Choroid plexus epithelial cell (primary cell): ENCODE measurements around the gene PCDHGC4.

Experiments used
- DNase-seq: peaks from one replicate; pipeline ENCODE4 v3.0.0-alpha.2; 2010; ENCODE audit warnings: low read depth
- H3K4me3 ChIP-seq: 2 replicates; pipeline ENCODE4 v1.5.1; 2011; ENCODE audit warnings: low read depth, mild to moderate bottlenecking, control low read depth, low read length, moderate library complexity
- TF ChIP-seq, protein P1 (sequence below): conservative IDR thresholded peaks from 2 replicates; pipeline ENCODE4 v1.5.1; 2011; ENCODE audit warnings: low read depth, mild to moderate bottlenecking, control low read depth, inconsistent platforms, low read length, moderate library complexity

The PCDHGC4 gene

DNA sequence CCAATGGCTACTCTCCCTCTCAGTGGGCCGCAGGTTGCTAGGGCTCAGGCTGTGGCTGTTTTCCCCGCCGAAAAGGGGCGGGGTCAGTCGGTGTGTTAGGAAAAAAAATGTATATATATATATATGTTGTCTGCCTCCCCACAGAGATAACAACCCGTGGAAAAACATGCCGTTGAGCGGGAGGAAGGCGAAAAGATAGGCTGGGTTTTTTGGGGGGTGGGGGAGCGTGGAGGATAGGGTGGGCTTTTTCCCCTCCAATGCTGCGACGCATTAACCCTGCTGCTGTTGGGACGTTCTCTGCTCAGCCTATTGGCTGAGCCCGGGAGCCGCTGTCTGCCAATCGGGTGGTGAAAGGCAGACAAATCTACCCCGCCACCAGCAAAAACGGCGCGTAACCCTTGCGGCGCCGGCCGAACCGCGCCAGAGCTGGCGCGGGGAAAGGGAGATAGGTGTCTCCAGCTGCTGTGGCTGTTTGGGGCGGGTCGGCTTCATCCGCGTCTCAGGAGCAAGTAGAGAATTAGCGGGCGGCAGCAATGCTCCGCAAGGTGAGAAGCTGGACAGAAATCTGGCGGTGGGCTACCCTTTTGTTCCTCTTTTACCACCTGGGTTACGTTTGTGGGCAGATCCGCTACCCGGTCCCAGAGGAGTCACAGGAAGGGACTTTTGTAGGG lies at the start of gene PCDHGC4:
Gene PCDHGC4 (plus strand): TSS at position 390 of the 671 bp plus-strand sequence. CDS start 144 bp downstream, at position 534.
- TF ChIP-seq, protein P1, sequence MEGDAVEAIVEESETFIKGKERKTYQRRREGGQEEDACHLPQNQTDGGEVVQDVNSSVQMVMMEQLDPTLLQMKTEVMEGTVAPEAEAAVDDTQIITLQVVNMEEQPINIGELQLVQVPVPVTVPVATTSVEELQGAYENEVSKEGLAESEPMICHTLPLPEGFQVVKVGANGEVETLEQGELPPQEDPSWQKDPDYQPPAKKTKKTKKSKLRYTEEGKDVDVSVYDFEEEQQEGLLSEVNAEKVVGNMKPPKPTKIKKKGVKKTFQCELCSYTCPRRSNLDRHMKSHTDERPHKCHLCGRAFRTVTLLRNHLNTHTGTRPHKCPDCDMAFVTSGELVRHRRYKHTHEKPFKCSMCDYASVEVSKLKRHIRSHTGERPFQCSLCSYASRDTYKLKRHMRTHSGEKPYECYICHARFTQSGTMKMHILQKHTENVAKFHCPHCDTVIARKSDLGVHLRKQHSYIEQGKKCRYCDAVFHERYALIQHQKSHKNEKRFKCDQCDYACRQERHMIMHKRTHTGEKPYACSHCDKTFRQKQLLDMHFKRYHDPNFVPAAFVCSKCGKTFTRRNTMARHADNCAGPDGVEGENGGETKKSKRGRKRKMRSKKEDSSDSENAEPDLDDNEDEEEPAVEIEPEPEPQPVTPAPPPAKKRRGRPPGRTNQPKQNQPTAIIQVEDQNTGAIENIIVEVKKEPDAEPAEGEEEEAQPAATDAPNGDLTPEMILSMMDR, result no peak
- peak; percentile 57 for DNase-seq
- H3K4me3 ChIP-seq, result peak within 1 kb of the TSS; percentile 55

DNA sequence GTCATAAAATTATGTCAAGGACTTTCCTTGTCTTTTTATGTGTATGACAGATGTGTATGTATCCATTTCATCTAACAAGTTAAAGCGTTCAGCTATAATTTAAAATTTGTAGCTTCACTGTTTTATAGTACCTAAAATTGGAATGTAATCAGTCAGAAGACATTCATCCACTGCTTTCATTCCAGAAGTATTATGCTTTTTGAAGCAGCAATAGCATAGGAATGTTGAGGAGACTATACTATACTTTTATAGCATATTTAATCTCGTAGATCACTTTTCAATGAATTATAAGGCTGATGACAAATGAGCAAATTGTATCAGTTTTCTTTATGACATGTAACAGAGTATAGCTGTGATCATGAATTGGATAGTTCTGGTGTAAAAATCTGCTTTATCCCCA lies 47.6 kb upstream of the PCDHGC4 start:
- no peak for DNase-seq
- TF ChIP-seq, protein P1, result no peak

DNA sequence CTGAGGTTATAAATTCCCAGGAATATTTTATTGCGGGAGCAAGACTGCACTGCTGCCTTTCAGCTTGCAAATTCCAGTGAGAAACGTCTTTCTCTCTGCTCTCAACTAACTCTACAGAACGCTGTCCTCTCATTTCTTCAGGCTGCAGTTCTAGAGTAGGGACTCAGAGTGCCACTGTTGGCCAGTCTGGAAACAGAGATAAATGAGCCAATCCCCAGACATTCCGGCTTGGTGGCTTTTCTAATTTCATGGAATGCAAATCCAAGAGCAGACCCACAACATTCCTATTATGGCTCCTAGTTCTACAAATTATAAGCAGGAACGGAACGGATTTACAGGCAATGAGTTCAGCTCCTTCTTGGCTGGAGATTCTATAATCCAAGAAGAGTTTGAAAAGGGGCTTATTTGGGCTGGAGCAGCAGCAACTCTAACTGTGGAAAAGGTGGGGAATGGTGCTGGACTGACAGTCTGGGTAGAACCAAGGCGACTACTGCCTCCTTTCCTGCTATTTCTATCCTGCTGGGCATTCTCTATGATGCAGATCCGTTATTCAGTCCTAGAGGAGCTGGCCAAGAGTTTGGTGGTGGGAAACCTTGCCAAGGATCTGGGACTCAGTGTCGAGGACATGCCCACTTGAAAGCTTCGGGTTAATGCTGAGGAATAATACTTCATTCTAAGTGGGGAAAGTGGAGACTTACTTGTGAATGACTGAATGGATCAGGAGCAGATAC lies 45.3 kb upstream of the PCDHGC4 start:
- no peak overlapping the region for H3K4me3 ChIP-seq
- TF ChIP-seq, protein P1, result no peak
- no peak for DNase-seq

More for the DNA sequence above, 47.6 kb upstream of the PCDHGC4 start:
- H3K4me3 ChIP-seq, result no peak overlapping the region

DNA sequence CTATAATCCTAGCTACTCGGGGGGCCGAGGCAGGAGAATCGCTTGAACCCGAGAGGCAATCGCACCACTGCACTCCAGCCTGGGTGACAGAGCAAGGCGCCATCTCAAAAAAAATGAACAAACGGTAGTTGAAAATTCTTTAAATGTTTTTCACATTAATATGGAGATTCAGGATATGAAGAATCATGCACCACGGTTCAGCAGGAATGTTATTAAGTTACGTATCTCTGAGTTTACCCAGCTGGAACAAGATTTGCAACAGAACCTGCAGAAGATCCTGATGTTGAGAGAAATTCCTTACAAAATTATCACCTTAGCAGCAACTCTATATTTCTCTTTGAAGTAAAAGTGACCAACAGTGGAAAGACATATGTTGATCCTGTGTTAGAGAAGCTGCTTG lies 44.5 kb upstream of the PCDHGC4 start:
- TF ChIP-seq, protein P1, result no peak

DNA sequence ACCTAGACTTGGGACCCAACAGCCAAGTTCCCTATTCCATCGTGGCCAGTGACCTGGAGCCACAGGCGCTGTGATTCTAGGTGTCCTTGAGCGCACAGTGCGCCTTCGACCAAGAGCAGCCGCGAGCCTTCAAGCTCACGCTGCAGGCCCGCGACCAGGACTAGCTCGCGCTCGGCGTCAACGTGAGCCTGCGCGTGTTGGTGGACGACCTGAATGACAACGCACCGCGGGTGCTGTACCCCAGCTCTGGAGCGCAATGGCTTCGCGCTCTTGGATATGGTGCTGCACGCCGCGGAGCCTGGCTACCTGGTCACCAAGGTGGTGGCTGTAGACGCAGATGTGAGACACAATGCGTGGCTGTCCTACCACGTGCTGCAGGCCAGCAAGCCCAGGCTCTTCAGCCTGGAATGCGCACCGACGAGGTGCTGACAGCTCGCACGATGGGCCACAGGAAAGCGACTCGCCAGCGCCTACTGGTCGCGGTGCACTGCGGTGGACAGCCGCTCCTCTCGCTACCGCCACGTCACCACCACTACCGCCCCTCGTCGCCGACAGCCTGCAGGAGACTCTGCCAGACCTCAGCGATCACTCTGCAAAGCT lies 43.2 kb upstream of the PCDHGC4 start:
- no peak overlapping the region for H3K4me3 ChIP-seq
- TF ChIP-seq, protein P1, result no peak
- DNase-seq, result no peak

More for the DNA sequence above, 44.5 kb upstream of the PCDHGC4 start:
- no peak overlapping the region for H3K4me3 ChIP-seq
- DNase-seq, result no peak

DNA sequence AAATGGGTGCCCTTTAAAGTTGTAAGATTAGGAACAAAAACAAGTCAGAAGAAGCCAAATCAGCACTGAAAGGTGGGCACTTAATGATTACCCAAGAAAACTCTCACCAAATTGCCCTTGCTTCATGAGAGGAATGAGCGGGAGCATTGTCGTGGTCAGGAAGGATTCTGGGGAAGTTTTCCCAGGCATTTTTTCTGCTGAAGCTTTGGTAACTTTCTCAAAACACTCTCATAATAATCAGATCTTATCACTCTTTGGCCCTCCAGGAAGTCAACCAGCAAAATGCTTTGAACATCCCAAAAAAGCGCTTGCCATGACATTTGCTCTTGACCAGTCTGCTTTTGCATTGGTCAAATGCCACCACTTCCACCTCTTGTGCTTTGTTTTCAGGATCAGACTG lies 19.5 kb upstream of the PCDHGC4 start:
- TF ChIP-seq, protein P1, result no peak
- H3K4me3 ChIP-seq, result no peak overlapping the region
- no peak for DNase-seq
